HCT116 (cell line): ENCODE data around the gene FIBCD1. TPM values are rescaled to one million over a fixed set of nuclear protein-coding genes. Genes with fewer than 3 reads are reported as not detected.
"Not testable (repeated sequence)": the region's sequence is repeated elsewhere in the genome, so short reads cannot be mapped to it uniquely, and the experiment has no call there.

Experiments
- ATAC-seq: fragments of 200-7000 bp; cut with Tn5 transposase; 2 replicates; pipeline ENCODE4 v1.9.1; 2020; ENCODE audit warnings: mild to moderate bottlenecking, moderate library complexity
- BruUV-seq: library from RNA; stranded (reverse); fragments of 400-500 nt; replicated peaks from 2 replicates; lab custom pipeline; 2021; lab: Mats Ljungman, UMichigan
- CTCF ChIA-PET: fragments of 300-600 bp; sonication (Branson Sonifier 250); formaldehyde crosslinking; loops from one replicate; lab custom pipeline; 2021; ENCODE audit warnings: antibody characterized with exemption; lab: Charles Lee
- POLR2A ChIA-PET: fragments of 300-600, 350-600 bp; sonication (Branson Sonifier 250); formaldehyde crosslinking; loops from one replicate; lab custom pipeline; 2021; ENCODE audit warnings: antibody characterized with exemption; lab: Charles Lee
- RAD21 ChIA-PET, 2 experiments: fragments of 300-600 bp; sonication (Branson Sonifier 250); formaldehyde crosslinking; loops; one replicate each; lab custom pipeline; 2023; ENCODE audit warnings: low total read pairs in 2 of 2; ENCODE audit not compliant: uncharacterized antibody in 2 of 2, unreplicated experiment in 2 of 2, low non-redundant PET in 1 of 2; lab: Charles Lee
- DNase-seq: peaks from one replicate; pipeline ENCODE4 v3.0.0-alpha.2; 2010; ENCODE audit warnings: low read depth, low spot score
- H2AFZ ChIP-seq: fragments of 200-600 bp; shearing (Covaris generic), sonication (generic); 2 replicates; pipeline ENCODE4 v1.6.1; 2017; ENCODE audit warnings: low read depth, mixed run types, mixed read lengths, antibody characterized with exemption, low read length; ENCODE audit not compliant: poor library complexity, severe bottlenecking
- H3K27ac ChIP-seq: 2 replicates; pipeline ENCODE4 v1.5.1; 2012; ENCODE audit warnings: low read depth, low read length
- H3K27me3 ChIP-seq: fragments of 200-600 bp; sonication (generic); 2 replicates; pipeline ENCODE4 v1.6.1; 2016; ENCODE audit warnings: mixed run types, low read length, mixed read lengths; ENCODE audit not compliant: insufficient read depth
- H3K36me3 ChIP-seq, 2 experiments: fragments of 200-500 bp in 1 of 2; fragments of 200-600 bp in 1 of 2; sonication (Bioruptor generic) in 1 of 2; sonication (generic) in 1 of 2; 2 replicates each; pipeline versions ENCODE4 v1.5.1 to v1.6.1; 2014 to 2016; ENCODE audit warnings: low read length in 2 of 2, inconsistent platforms in 1 of 2, mixed read lengths in 1 of 2, mixed run types in 1 of 2; ENCODE audit not compliant: insufficient read depth in 2 of 2, control insufficient read depth in 1 of 2
- H3K4me1 ChIP-seq, 2 experiments: fragments of 200-600 bp in 1 of 2; sonication (generic) in 1 of 2; 2 replicates each; pipeline versions ENCODE4 v1.5.1 to v1.6.1; 2012 to 2017; ENCODE audit warnings: low read length in 2 of 2, inconsistent platforms in 1 of 2, mild to moderate bottlenecking in 1 of 2, mixed read lengths in 1 of 2, mixed run types in 1 of 2, moderate library complexity in 1 of 2; ENCODE audit not compliant: insufficient read depth in 2 of 2, control insufficient read depth in 1 of 2
- H3K4me2 ChIP-seq: fragments of 200-600 bp; sonication (generic); 2 replicates; pipeline ENCODE4 v1.6.1; 2017; ENCODE audit warnings: mixed run types, low read length, mixed read lengths
- H3K4me3 ChIP-seq, 2 experiments: fragments of 200-600 bp in 1 of 2; sonication (generic) in 1 of 2; replicated peaks in 1 of 2; 2 replicates each; pipeline ENCODE4 v1.5.1; 2011 to 2016; ENCODE audit warnings: low read length in 2 of 2, control low read depth in 1 of 2, low read depth in 1 of 2, mild to moderate bottlenecking in 1 of 2, mixed read lengths in 1 of 2, mixed run types in 1 of 2
- H3K79me2 ChIP-seq: fragments of 200-600 bp; sonication (generic); 2 replicates; pipeline ENCODE4 v1.6.1; 2017; ENCODE audit warnings: mild to moderate bottlenecking, mixed run types, low read length, moderate library complexity, mixed read lengths; ENCODE audit not compliant: insufficient read depth
- H3K9ac ChIP-seq: fragments of 200-600 bp; sonication (generic); 2 replicates; pipeline ENCODE4 v1.6.1; 2016; ENCODE audit warnings: low read length, mixed read lengths
- H3K9me2 ChIP-seq: fragments of 200-600 bp; sonication (generic), shearing (Covaris generic); 2 replicates; pipeline ENCODE4 v1.6.1; 2017; ENCODE audit warnings: mixed run types, mild to moderate bottlenecking, moderate library complexity; ENCODE audit not compliant: insufficient read depth
- H3K9me3 ChIP-seq, 2 experiments: fragments of 200-500 bp in 1 of 2; fragments of 200-600 bp in 1 of 2; sonication (Bioruptor generic) in 1 of 2; sonication (generic) in 1 of 2; 2 replicates each; pipeline ENCODE4 v1.6.1; 2014 to 2017; ENCODE audit warnings: low read length in 2 of 2, mixed read lengths in 2 of 2, inconsistent platforms in 1 of 2, low read depth in 1 of 2, mild to moderate bottlenecking in 1 of 2, mixed run types in 1 of 2, moderate library complexity in 1 of 2; ENCODE audit not compliant: control insufficient read depth in 1 of 2, insufficient read depth in 1 of 2
- H4K20me1 ChIP-seq: fragments of 200-600 bp; sonication (generic), shearing (Covaris generic); 2 replicates; pipeline ENCODE4 v1.6.1; 2017; ENCODE audit warnings: mixed run types, mild to moderate bottlenecking, moderate library complexity; ENCODE audit not compliant: insufficient read depth
- EGR1 ChIP-seq: IDR thresholded peaks from 2 replicates; pipeline ENCODE4 v1.6.1; 2012; ENCODE audit warnings: low read depth
- RAD21 ChIP-seq: IDR thresholded peaks from 2 replicates; pipeline ENCODE4 v1.6.1; 2012; ENCODE audit warnings: low read depth, mild to moderate bottlenecking
- ZFX ChIP-seq: fragments of 450-650 bp; IDR thresholded peaks from 2 replicates; pipeline ENCODE4 v1.6.1; 2017
- intact Hi-C: fragments of 100-400 bp; cut with micrococcal nuclease; formaldehyde crosslinking; loops from 2 replicates; pipeline ENCODE4 v1.10.0; 2022
- total RNA-seq: library from RNA; stranded (reverse); gene quantifications from one replicate; pipeline ENCODE4 v1.2.1, GENCODE V29; 2021; ENCODE audit not compliant: unreplicated experiment

Gene FIBCD1
- total RNA-seq, 1 experiment from 2014 or later = 26.1 TPM

GRCh38 chr9:130960522-130961378, 21.7 kb upstream of the FIBCD1 start:
- Histone ChIP-seq H3K4me3 (no peak overlapping the region), H3K36me3 (no peaks in the 10 kb centered on the region), H3K27ac (no peak overlapping the region), H3K27me3 (peaks cover 5% of the 10 kb centered on the region; the same call in 1 of the 2 replicates), H3K9me2 (no peaks in the 10 kb centered on the region), H3K9me3 (peaks cover 0 to 5% of the 10 kb centered on the region in 2 experiments; a peak in 1 of 4 replicates), H3K79me2 (no peaks in the 10 kb centered on the region), H3K4me1 (peaks cover 12 to 22% of the 10 kb centered on the region in 2 experiments), H3K4me2 (no peak overlapping the region), H3K9ac (no peak overlapping the region), H4K20me1 (no peaks in the 10 kb centered on the region), H2AFZ (no peak overlapping the region)
- CTCF ChIA-PET = no interaction called here
- no peak for DNase-seq
- intact Hi-C loops = no loop called here
- TF ChIP-seq RAD21 (no peak), ZFX (no peak)
- RAD21 ChIA-PET = no interaction called here
- ATAC-seq = no peak
- POLR2A ChIA-PET = no interaction called here
- no TSS peak for BruUV-seq

GRCh38 chr9:130959809-130960334, 20.8 kb upstream of the FIBCD1 start:
- Histone ChIP-seq H3K27me3 (peaks cover 5% of the 10 kb centered on the region; the same call in 1 of the 2 replicates), H2AFZ (no peak overlapping the region), H3K9me3 (peaks cover 0 to 5% of the 10 kb centered on the region in 2 experiments; a peak in 1 of 4 replicates), H3K9ac (no peak overlapping the region), H3K9me2 (no peaks in the 10 kb centered on the region), H3K36me3 (no peaks in the 10 kb centered on the region), H3K4me3 (no peak overlapping the region), H3K79me2 (no peaks in the 10 kb centered on the region), H3K4me2 (no peak overlapping the region), H3K27ac (no peak overlapping the region), H4K20me1 (no peaks in the 10 kb centered on the region), H3K4me1 (peaks cover 12 to 22% of the 10 kb centered on the region in 2 experiments)
- BruUV-seq = no TSS peak
- ATAC-seq (no peak), DNase-seq (no peak)
- POLR2A ChIA-PET = no interaction called here
- intact Hi-C loops = no loop called here
- TF ChIP-seq EGR1 = no peak
- CTCF ChIA-PET = no interaction called here
- RAD21 ChIA-PET = no interaction called here

- BruUV-seq, CTCF ChIA-PET: not testable (repeated sequence)
These were observed 19.5 kb upstream of the FIBCD1 start for GRCh38 chr9:130958564-130958963.

More at GRCh38 chr9:130958564-130958963, 19.5 kb upstream of the FIBCD1 start:
- H3K79me2 ChIP-seq, H3K9ac ChIP-seq, POLR2A ChIA-PET, H3K9me2 ChIP-seq, ATAC-seq, H3K27ac ChIP-seq, H2AFZ ChIP-seq, H3K4me2 ChIP-seq, H3K9me3 ChIP-seq, H3K36me3 ChIP-seq, DNase-seq, H3K4me3 ChIP-seq, RAD21 ChIA-PET, H3K27me3 ChIP-seq, intact Hi-C loops, H4K20me1 ChIP-seq: not testable (repeated sequence)
- peaks cover 12 to 19% of the 10 kb centered on the region in 2 experiments for H3K4me1 ChIP-seq
